ENCODE results near the gene MOB3B.

The MOB3B gene

GRCh38 chr9:27442464-27442863 is 87.2 kb downstream of the MOB3B start:
- Histone ChIP-seq H3K4me1 (ENCODE audit: control insufficient read depth, insufficient read depth, low read length) (peaks cover 3% of the 10 kb centered on the region; the same call in 1 of the 2 replicates), H3K27ac (ENCODE audit: extremely low read depth, low read depth, low read length) (no peak overlapping the region), H3K4me3 (ENCODE audit: low read depth, low read length) (no peak overlapping the region), H3K9me3 (ENCODE audit: control insufficient read depth, insufficient read depth, low read depth, low read length) (no peaks in the 10 kb centered on the region), H3K36me3 (ENCODE audit: control insufficient read depth in 2 of 2, insufficient read depth in 1 of 2, low read length in 2 of 2) (no peaks in the 10 kb centered on the region)
- CTCF ChIA-PET, result interaction anchor here (0.7 kb wide), 1 partner anchor 13 kb away, joined by 3 read pairs; no protein-coding TSS in a partner anchor
- TF ChIP-seq ZNF692 (tag by site-specific recombination; IDR thresholded peaks at IDR 0.05) (no peak), ZNF341 (tag by site-specific recombination; IDR thresholded peaks at IDR 0.05; ENCODE audit: low read depth) (no peak), ZNF514 (tag by site-specific recombination; IDR thresholded peaks at IDR 0.05) (no peak), HOXC10 (CRISPR knock-in tag; IDR thresholded peaks at IDR 0.05) (no peak), ZNF830 (tag by site-specific recombination; IDR thresholded peaks at IDR 0.05; ENCODE audit: low read depth) (no peak)
- POLR2A ChIA-PET, result no interaction called here

- POLR2A ChIA-PET, result no interaction called here
- CTCF ChIA-PET, result interaction anchor here (0.7 kb wide), 1 partner anchor 46 kb away, joined by 8 read pairs; no protein-coding TSS in a partner anchor
Observed at GRCh38 chr9:27441741-27442070, 87.9 kb downstream of the MOB3B start.

GRCh38 chr9:27440888-27441740 is 88.5 kb downstream of the MOB3B start:
- H3K4me3 ChIP-seq (ENCODE audit: low read depth, low read length), result no peak overlapping the region
- ChIA-PET CTCF (interaction anchor here (0.7 kb wide), 1 partner anchor 45 kb away, joined by 8 read pairs; no protein-coding TSS in a partner anchor), POLR2A (no interaction called here)
- no peak overlapping the region for H3K27ac ChIP-seq (ENCODE audit: extremely low read depth, low read depth, low read length)
- H3K36me3 ChIP-seq (ENCODE audit: control insufficient read depth in 2 of 2, insufficient read depth in 1 of 2, low read length in 2 of 2), result no peaks in the 10 kb centered on the region
- H3K4me1 ChIP-seq (ENCODE audit: control insufficient read depth, insufficient read depth, low read length), result peaks cover 3% of the 10 kb centered on the region; the same call in 1 of the 2 replicates
- H3K9me3 ChIP-seq (ENCODE audit: control insufficient read depth, insufficient read depth, low read depth, low read length), result no peaks in the 10 kb centered on the region
- TF ChIP-seq ZBTB1 (tag by site-specific recombination; IDR thresholded peaks at IDR 0.05) (no peak), ZNF501 (tag by site-specific recombination; IDR thresholded peaks at IDR 0.05) (no peak), ZNF148 (tag by site-specific recombination; IDR thresholded peaks at IDR 0.05; ENCODE audit: borderline replicate concordance) (no peak), ZNF324 (tag by site-specific recombination; IDR thresholded peaks at IDR 0.05) (no peak), KLF16 (tag by site-specific recombination; IDR thresholded peaks at IDR 0.05) (no peak), ZNF549 (tag by site-specific recombination; IDR thresholded peaks at IDR 0.05) (peak; percentile 89), ZNF473 (tag by site-specific recombination; IDR thresholded peaks at IDR 0.05) (no peak), ZNF626 (tag by site-specific recombination; IDR thresholded peaks at IDR 0.05) (no peak), ZNF707 (tag by site-specific recombination; IDR thresholded peaks at IDR 0.05) (no peak), HIC1 (tag by site-specific recombination; IDR thresholded peaks at IDR 0.05) (no peak), ATF2 (tag by site-specific recombination; IDR thresholded peaks at IDR 0.05; ENCODE audit: low read depth) (no peak), TRIM28 (IDR thresholded peaks at IDR 0.05; ENCODE audit: borderline replicate concordance, low read length) (peak; percentile 53; the same call in 1 of the 2 replicates), KLF8 (tag by site-specific recombination; IDR thresholded peaks at IDR 0.05) (no peak), SCRT2 (tag by site-specific recombination; IDR thresholded peaks at IDR 0.05) (no peak), ZSCAN30 (tag by site-specific recombination; IDR thresholded peaks at IDR 0.05) (no peak), ZNF585B (tag by site-specific recombination; IDR thresholded peaks at IDR 0.05) (no peak), HOXD13 (CRISPR knock-in tag; IDR thresholded peaks at IDR 0.05; ENCODE audit: borderline replicate concordance) (no peak), SETDB1 (IDR thresholded peaks at IDR 0.05; ENCODE audit: insufficient read length, low read length) (no peak), ZNF37A (tag by site-specific recombination; IDR thresholded peaks at IDR 0.05) (no peak)

More at GRCh38 chr9:27441741-27442070, 87.9 kb downstream of the MOB3B start:
- no peak overlapping the region for H3K4me3 ChIP-seq (ENCODE audit: low read depth, low read length)
- H3K4me1 ChIP-seq (ENCODE audit: control insufficient read depth, insufficient read depth, low read length), result peaks cover 3% of the 10 kb centered on the region; the same call in 1 of the 2 replicates
- H3K27ac ChIP-seq (ENCODE audit: extremely low read depth, low read depth, low read length), result no peak overlapping the region
- H3K9me3 ChIP-seq (ENCODE audit: control insufficient read depth, insufficient read depth, low read depth, low read length), result no peaks in the 10 kb centered on the region
- H3K36me3 ChIP-seq (ENCODE audit: control insufficient read depth in 2 of 2, insufficient read depth in 1 of 2, low read length in 2 of 2), result no peaks in the 10 kb centered on the region
- TF ChIP-seq ZNF138 (tag by site-specific recombination; IDR thresholded peaks at IDR 0.05; ENCODE audit: borderline replicate concordance) (no peak), ZNF677 (tag by site-specific recombination; IDR thresholded peaks at IDR 0.05) (no peak)

All from HEK293 (cell line).